K562 (cell line): Measurements from ENCODE around the gene SNX33. TPM values are rescaled to one million over a fixed set of nuclear protein-coding genes. Genes with fewer than 3 reads are reported as not detected.

ENCODE experiments used
- CREB1 ChIP-seq, 2 experiments: sonication (generic) in 1 of 2; formaldehyde crosslinking in 1 of 2; IDR thresholded peaks; 2 replicates each; pipeline versions ENCODE4 v1.6.1 to v1.8.0; 2012 to 2022; ENCODE audit warnings: inconsistent platforms in 1 of 2, mild to moderate bottlenecking in 1 of 2, missing genetic modification reagents in 1 of 2, moderate library complexity in 1 of 2
- ILF3 ChIP-seq: fragments of 450-650 bp; IDR thresholded peaks from 2 replicates; pipeline ENCODE4 v1.6.1; 2018; ENCODE audit warnings: antibody characterized with exemption, mild to moderate bottlenecking, moderate library complexity, borderline replicate concordance
- LARP7 ChIP-seq: fragments of 450-650 bp; IDR thresholded peaks from 2 replicates; pipeline ENCODE4 v1.6.1; 2016
- NFIC ChIP-seq: fragments of 450-650 bp; IDR thresholded peaks from 2 replicates; pipeline ENCODE4 v1.6.1; 2017; ENCODE audit warnings: mild to moderate bottlenecking, inconsistent platforms
- POLR2A ChIP-seq: fragments of 450-650 bp; conservative IDR thresholded peaks from 2 replicates; pipeline ENCODE4 v1.6.1; 2016
- SPI1 ChIP-seq: IDR thresholded peaks from 2 replicates; pipeline ENCODE4 v1.6.1; 2011; ENCODE audit warnings: low read depth, low read length, control low read depth, borderline replicate concordance
- ZNF785 ChIP-seq: fragments of 250-450 bp; sonication (Bioruptor Pico); IDR thresholded peaks from 2 replicates; pipeline ENCODE4 v1.4.0; 2020; ENCODE audit warnings: mild to moderate bottlenecking
- polyA plus RNA-seq, 8 experiments: library from polyadenylated mRNA; depleted of rRNA in 4 of 8; stranded (reverse) in 5 of 8; unstranded in 3 of 8; fragments of >200 nt; fragmentation: Nextera tagmentation in 2 of 8; fragmentation: Illumina TruSeq in 1 of 8; extraction: Ambion mirVana in 2 of 8; extraction: Trizol in 1 of 8; gene quantifications; 2 replicates each; pipeline versions ENCODE4 v1.2.1 to v1.2.3, GENCODE V29; 2011 to 2014; ENCODE audit warnings: inconsistent platforms in 1 of 8, missing spikeins in 1 of 8
- total RNA-seq, 7 experiments: library from RNA; depleted of rRNA in 6 of 7; stranded (reverse); fragments of >200 nt in 6 of 7; fragmentation: Illumina TruSeq in 2 of 7; extraction: Trizol in 2 of 7; gene quantifications; 2 replicates each; pipeline versions ENCODE4 v1.2.1 to v1.2.3, GENCODE V29; 2011 to 2021; ENCODE audit warnings: low replicate concordance in 1 of 7
- TF ChIP-seq, protein P1 (sequence below): fragments of 250-450 bp; sonication (Bioruptor Pico); IDR thresholded peaks from 2 replicates; pipeline ENCODE4 v1.5.1; 2021; ENCODE audit warnings: mild to moderate bottlenecking
- TF ChIP-seq, protein P2 (sequence below): sonication (generic); formaldehyde crosslinking; IDR thresholded peaks from 2 replicates; pipeline ENCODE4 v1.8.0; 2022; ENCODE audit warnings: missing genetic modification reagents, mild to moderate bottlenecking, borderline replicate concordance

The SNX33 gene
- total and polyA plus RNA-seq, 9 of the 15 experiments (the other 6 are each of a cell fraction or from before 2014, with no cell fraction given): 1.4 to 14.1 (median 8.2) TPM

DNA sequence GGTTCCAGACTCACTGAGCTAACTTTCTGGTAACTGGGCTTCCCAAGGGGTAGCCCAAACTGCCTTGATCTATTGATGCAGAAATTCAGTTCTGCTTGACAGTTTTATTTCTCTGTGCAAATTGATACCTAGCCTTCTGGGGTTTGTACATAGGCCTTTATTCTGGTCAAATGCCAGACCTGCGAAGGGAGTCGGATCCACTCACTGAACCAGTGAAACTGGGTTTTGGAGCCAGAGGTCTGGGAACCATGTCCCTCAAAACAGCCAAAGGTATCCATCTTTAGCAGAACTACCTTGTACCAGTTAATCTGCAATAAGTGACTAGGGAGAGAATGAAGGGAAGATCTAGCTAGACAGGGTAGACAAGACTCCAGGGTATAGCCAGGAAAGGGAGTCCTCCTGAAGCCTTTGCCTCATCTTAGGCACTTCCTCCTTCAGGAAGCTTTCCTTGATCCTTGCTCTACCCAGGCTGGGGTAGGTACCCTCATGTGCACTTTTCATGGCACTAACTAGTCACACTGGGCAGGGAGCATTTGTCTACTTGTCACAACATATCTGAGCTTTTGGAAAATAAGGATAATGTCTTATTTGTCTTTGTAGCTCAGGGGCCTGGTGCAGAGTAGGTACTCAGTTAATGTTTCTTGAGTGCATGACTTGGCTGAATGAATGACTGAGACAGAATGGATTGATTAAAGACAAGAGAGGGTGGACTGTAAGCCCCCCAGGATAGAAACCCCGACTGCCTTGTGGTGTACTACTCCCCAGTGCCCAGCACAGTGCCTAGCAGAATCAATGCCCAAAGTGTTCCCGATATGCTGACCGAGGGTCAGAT lies 1.4 kb upstream of the SNX33 start (continued):
- TF ChIP-seq LARP7 (no peak), NFIC (peak; percentile 83), SPI1 (peak; percentile 68), CREB1 (IDR thresholded peaks at IDR 0.05) (no peak), CREB1 (CRISPR knock-in tag; IDR thresholded peaks at IDR 0.05) (0 out of 2 replicates have a peak, but pooled peaks have one; percentile 42), ZNF785 (CRISPR knock-in tag) (no peak), POLR2A (no peak), ILF3 (no peak)
- TF ChIP-seq, protein P1, sequence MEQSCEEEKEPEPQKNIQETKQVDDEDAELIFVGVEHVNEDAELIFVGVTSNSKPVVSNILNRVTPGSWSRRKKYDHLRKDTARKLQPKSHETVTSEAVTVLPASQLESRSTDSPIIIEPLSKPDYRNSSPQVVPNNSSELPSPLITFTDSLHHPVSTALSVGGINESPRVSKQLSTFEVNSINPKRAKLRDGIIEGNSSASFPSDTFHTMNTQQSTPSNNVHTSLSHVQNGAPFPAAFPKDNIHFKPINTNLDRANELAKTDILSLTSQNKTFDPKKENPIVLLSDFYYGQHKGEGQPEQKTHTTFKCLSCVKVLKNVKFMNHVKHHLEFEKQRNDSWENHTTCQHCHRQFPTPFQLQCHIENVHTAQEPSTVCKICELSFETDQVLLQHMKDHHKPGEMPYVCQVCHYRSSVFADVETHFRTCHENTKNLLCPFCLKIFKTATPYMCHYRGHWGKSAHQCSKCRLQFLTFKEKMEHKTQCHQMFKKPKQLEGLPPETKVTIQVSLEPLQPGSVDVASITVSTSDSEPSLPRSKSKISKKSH (CRISPR knock-in tag): no peak
- TF ChIP-seq, protein P2, sequence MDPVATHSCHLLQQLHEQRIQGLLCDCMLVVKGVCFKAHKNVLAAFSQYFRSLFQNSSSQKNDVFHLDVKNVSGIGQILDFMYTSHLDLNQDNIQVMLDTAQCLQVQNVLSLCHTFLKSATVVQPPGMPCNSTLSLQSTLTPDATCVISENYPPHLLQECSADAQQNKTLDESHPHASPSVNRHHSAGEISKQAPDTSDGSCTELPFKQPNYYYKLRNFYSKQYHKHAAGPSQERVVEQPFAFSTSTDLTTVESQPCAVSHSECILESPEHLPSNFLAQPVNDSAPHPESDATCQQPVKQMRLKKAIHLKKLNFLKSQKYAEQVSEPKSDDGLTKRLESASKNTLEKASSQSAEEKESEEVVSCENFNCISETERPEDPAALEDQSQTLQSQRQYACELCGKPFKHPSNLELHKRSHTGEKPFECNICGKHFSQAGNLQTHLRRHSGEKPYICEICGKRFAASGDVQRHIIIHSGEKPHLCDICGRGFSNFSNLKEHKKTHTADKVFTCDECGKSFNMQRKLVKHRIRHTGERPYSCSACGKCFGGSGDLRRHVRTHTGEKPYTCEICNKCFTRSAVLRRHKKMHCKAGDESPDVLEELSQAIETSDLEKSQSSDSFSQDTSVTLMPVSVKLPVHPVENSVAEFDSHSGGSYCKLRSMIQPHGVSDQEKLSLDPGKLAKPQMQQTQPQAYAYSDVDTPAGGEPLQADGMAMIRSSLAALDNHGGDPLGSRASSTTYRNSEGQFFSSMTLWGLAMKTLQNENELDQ (CRISPR knock-in tag): no peak
